Type B pancreatic cell (in vitro differentiated cells): ENCODE results near the gene AGBL3. TPM values are rescaled to one million over a fixed set of nuclear protein-coding genes. Genes with fewer than 3 reads are reported as not detected.

ENCODE experiments used
- DNase-seq: peaks from one replicate; pipeline ENCODE4 v3.0.0; 2021; ENCODE audit warnings: mixed read lengths; ENCODE audit not compliant: unreplicated experiment; ENCODE audit errors: extremely low spot score
- H3K27ac Mint-ChIP-seq: 2 replicates; pipeline ENCODE4 v1.8.0; 2021; ENCODE audit warnings: mild to moderate bottlenecking, mixed read lengths
- H3K27me3 Mint-ChIP-seq: 2 replicates; pipeline ENCODE4 v1.8.0; 2021; ENCODE audit warnings: mixed read lengths
- H3K36me3 Mint-ChIP-seq: 2 replicates; pipeline ENCODE4 v1.8.0; 2021; ENCODE audit warnings: mixed read lengths
- H3K4me1 Mint-ChIP-seq: one replicate; pipeline ENCODE4 v1.8.0; 2021; ENCODE audit warnings: mixed read lengths; ENCODE audit not compliant: unreplicated experiment
- H3K4me3 Mint-ChIP-seq: 2 replicates; pipeline ENCODE4 v1.8.0; 2021; ENCODE audit warnings: mild to moderate bottlenecking, mixed read lengths
- H3K9me3 Mint-ChIP-seq: 2 replicates; pipeline ENCODE4 v1.8.0; 2021; ENCODE audit warnings: mixed read lengths
- total RNA-seq: library from RNA; stranded (reverse); gene quantifications from 2 replicates; pipeline ENCODE4 v1.2.1, GENCODE V29; 2021; ENCODE audit warnings: low replicate concordance
- TF ChIP-seq, protein P1 (sequence below): fragments of 200-600 bp; sonication (generic); conservative IDR thresholded peaks from 2 replicates; pipeline ENCODE4 v1.5.0; 2021; ENCODE audit warnings: antibody characterized with exemption, mild to moderate bottlenecking

Gene AGBL3
- total RNA-seq, 1 donor from 2014 or later, result 3.2 TPM

DNA sequence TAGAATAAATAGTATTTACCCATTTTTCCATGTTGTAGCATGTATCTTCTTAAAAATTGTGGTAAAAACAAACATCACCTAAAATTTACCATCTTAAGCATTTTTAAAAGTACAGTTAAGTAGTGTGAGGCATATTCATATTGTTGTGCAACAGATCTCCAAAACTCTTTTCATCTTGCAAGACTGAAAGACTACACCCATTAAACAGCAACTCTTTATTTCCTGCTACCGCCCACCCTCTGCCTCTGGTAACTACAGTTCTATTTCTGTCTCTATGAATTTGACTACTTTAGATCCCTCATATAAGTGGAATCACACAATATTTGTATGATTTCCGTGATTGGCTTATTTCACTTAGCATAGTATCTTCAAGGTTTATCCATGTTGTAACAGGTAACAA is 40.0 kb upstream of the AGBL3 start:
- TF ChIP-seq, protein P1, sequence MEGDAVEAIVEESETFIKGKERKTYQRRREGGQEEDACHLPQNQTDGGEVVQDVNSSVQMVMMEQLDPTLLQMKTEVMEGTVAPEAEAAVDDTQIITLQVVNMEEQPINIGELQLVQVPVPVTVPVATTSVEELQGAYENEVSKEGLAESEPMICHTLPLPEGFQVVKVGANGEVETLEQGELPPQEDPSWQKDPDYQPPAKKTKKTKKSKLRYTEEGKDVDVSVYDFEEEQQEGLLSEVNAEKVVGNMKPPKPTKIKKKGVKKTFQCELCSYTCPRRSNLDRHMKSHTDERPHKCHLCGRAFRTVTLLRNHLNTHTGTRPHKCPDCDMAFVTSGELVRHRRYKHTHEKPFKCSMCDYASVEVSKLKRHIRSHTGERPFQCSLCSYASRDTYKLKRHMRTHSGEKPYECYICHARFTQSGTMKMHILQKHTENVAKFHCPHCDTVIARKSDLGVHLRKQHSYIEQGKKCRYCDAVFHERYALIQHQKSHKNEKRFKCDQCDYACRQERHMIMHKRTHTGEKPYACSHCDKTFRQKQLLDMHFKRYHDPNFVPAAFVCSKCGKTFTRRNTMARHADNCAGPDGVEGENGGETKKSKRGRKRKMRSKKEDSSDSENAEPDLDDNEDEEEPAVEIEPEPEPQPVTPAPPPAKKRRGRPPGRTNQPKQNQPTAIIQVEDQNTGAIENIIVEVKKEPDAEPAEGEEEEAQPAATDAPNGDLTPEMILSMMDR, result no peak
- no peak overlapping the region for H3K4me3 Mint-ChIP-seq
- no peaks in the 10 kb centered on the region for H3K27me3 Mint-ChIP-seq
- H3K36me3 Mint-ChIP-seq, result peaks cover 61% of the 10 kb centered on the region
- peaks cover 8% of the 10 kb centered on the region for H3K9me3 Mint-ChIP-seq
- H3K27ac Mint-ChIP-seq, result peak overlapping the region; percentile 19
- H3K4me1 Mint-ChIP-seq, result peaks cover 27% of the 10 kb centered on the region
- DNase-seq, result no peak

DNA sequence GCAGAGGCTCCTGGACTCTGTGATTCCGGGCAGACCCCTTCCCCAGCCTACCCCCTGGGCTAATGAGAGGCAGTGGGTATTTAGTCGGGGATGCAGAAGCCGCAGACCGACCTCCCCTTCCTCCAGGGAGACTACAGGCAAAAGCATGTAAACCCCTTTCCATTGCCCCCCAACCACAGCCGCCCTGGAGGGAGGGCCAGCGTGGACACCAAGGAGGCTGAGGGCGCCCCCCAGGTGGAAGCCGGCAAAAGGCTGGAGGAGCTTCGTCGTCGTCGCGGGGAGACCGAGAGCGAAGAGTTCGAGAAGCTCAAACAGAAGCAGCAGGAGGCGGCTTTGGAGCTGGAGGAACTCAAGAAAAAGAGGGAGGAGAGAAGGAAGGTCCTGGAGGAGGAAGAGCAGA is 39.0 kb upstream of the AGBL3 start:
- TF ChIP-seq, protein P1, result no peak
- Mint-ChIP-seq H3K4me3 (no peak overlapping the region), H3K4me1 (peaks cover 18% of the 10 kb centered on the region), H3K27ac (no peak overlapping the region), H3K36me3 (peaks cover 61% of the 10 kb centered on the region), H3K9me3 (peaks cover 7% of the 10 kb centered on the region), H3K27me3 (no peaks in the 10 kb centered on the region)
- DNase-seq, result no peak

DNA sequence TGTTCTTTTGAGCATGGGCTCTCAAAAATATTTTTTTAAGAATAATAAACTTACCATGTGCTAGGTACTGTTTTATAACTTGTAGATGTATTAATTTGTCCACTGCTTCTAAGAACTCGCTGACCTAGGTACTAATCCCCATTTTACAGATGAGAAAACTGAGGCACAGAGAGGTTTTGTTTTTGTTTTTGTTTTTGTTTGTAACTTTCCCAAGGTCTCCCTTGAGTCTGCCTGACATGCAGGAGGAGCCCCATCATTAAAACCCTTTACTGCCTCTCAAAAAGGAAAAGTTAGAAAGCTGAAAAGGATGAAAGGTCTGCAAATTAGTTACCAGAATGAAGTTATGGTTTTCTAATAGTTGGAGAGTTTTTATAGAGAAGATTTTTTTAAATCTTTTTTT is 38.5 kb upstream of the AGBL3 start:
- peaks cover 7% of the 10 kb centered on the region for H3K9me3 Mint-ChIP-seq
- H3K27me3 Mint-ChIP-seq, result no peaks in the 10 kb centered on the region
- H3K4me1 Mint-ChIP-seq, result peaks cover 17% of the 10 kb centered on the region
- no peak for DNase-seq
- TF ChIP-seq, protein P1, result no peak
- peak overlapping the region; percentile 92 for H3K27ac Mint-ChIP-seq
- H3K4me3 Mint-ChIP-seq, result no peak overlapping the region
- H3K36me3 Mint-ChIP-seq, result peaks cover 59% of the 10 kb centered on the region

DNA sequence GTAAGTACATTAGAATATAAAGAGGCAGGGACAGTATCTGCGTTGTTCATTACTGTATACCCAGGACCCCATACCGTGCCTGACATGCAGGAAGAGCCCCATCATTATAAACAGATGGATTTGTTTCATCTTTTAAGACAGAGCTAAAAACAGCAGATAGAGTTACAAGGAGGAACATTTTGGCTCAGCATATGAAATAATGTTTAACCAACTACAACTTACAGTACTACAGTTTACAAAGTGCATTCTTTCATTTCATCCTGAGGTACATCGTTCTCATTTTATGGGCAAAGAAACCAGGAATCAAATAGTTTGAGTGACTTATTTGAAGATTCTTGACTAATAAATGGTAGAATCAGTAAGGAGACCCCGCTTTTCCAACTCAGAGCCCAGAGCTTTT is 38.1 kb upstream of the AGBL3 start:
- Mint-ChIP-seq H3K27ac (peak overlapping the region; percentile 92), H3K4me3 (peak overlapping the region; percentile 34), H3K36me3 (peaks cover 56% of the 10 kb centered on the region), H3K4me1 (peaks cover 14% of the 10 kb centered on the region), H3K27me3 (no peaks in the 10 kb centered on the region), H3K9me3 (peaks cover 7% of the 10 kb centered on the region)
- TF ChIP-seq, protein P1, result no peak
- no peak for DNase-seq

DNA sequence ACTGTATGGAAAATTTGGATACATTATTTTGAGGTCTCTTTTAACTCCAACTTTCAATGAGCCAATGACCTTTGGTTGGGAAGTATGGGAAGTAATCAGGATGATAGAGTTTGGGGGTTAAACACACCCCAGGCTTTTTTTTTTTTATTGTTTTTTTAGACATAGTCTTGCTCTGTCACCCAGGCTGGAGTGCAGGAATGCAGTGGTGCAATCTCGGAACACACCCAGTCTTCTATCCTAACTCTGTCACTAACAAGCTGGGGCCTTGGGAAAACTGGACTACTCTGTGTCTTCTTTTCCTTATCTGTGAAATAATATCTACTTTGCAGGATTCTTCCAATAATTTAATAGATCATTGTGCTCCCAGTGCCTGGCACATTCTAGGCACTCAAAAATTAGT is 37.6 kb upstream of the AGBL3 start:
- peaks cover 14% of the 10 kb centered on the region for H3K4me1 Mint-ChIP-seq
- peaks cover 55% of the 10 kb centered on the region for H3K36me3 Mint-ChIP-seq
- peaks cover 7% of the 10 kb centered on the region for H3K9me3 Mint-ChIP-seq

More for the DNA sequence above, 37.6 kb upstream of the AGBL3 start:
- TF ChIP-seq, protein P1, result no peak
- DNase-seq, result no peak
- Mint-ChIP-seq H3K4me3 (peak overlapping the region; percentile 34), H3K27me3 (no peaks in the 10 kb centered on the region), H3K27ac (peak overlapping the region; percentile 92)
